H1 (cell line): ENCODE measurements around the gene COL5A1. TPM values are rescaled to one million over a fixed set of nuclear protein-coding genes. Genes with fewer than 3 reads are reported as not detected.

Source experiments
- CTCF ChIA-PET: fragments of 300-600 bp; sonication (Branson Sonifier 250); formaldehyde crosslinking; loops from one replicate; lab custom pipeline; 2021; ENCODE audit not compliant: partially characterized antibody; lab: Charles Lee
- POLR2A ChIA-PET: fragments of 300-600 bp; sonication (Branson Sonifier 250); formaldehyde crosslinking; loops from one replicate; lab custom pipeline; 2021; ENCODE audit warnings: inconsistent platforms; ENCODE audit not compliant: partially characterized antibody; lab: Charles Lee
- DNase-seq, 2 experiments: peaks; one replicate each; pipeline versions ENCODE4 v3.0.0 to v3.0.0-alpha.2; 2010 to 2022; ENCODE audit warnings: low spot score in 2 of 2, low read depth in 1 of 2, mixed read lengths in 1 of 2
- FAIRE-seq: peaks from 2 replicates; lab custom pipeline; 2011; peaks lifted over from hg19 to GRCh38; lab: Jason Lieb, UNC
- H2AFZ ChIP-seq: 2 replicates; pipeline ENCODE4 v1.8.1; 2012; ENCODE audit warnings: low read length, inconsistent platforms
- H2AK5ac ChIP-seq: 2 replicates; pipeline ENCODE4 v1.6.1; 2013; ENCODE audit warnings: low read depth, low read length
- H2BK120ac ChIP-seq: replicated peaks from 2 replicates; pipeline ENCODE3; 2013; ENCODE audit warnings: low read depth, low read length, inconsistent platforms
- H2BK12ac ChIP-seq: 2 replicates; pipeline ENCODE4 v1.6.1; 2013; ENCODE audit warnings: low read depth, low read length
- H2BK15ac ChIP-seq: 2 replicates; pipeline ENCODE4 v1.6.1; 2013; ENCODE audit warnings: low read length
- H2BK20ac ChIP-seq: 2 replicates; pipeline ENCODE4 v1.6.1; 2013; ENCODE audit warnings: low read length
- H2BK5ac ChIP-seq: 2 replicates; pipeline ENCODE4 v1.6.1; 2013; ENCODE audit warnings: low read depth, low read length
- H3K14ac ChIP-seq: 2 replicates; pipeline ENCODE4 v1.6.1; 2013; ENCODE audit warnings: inconsistent platforms; ENCODE audit not compliant: insufficient read length
- H3K18ac ChIP-seq: 2 replicates; pipeline ENCODE4 v1.6.1; 2013; ENCODE audit warnings: low read length; ENCODE audit errors: extremely low read depth
- H3K23ac ChIP-seq: 2 replicates; pipeline ENCODE4 v1.6.1; 2013; ENCODE audit warnings: inconsistent platforms; ENCODE audit not compliant: insufficient read length
- H3K23me2 ChIP-seq: 2 replicates; pipeline ENCODE4 v1.6.1; 2013; ENCODE audit warnings: low read depth, low read length
- H3K27ac ChIP-seq: 2 replicates; pipeline ENCODE4 v1.6.1; 2011; ENCODE audit warnings: low read depth, low read length, inconsistent platforms
- H3K27me3 ChIP-seq, 4 experiments: replicated peaks in 1 of 4; 1 replicate in 1 of 4; 2 replicates in 3 of 4; pipeline versions ENCODE4 v1.6.1 to v1.8.1; 2011 to 2013; ENCODE audit warnings: low read length in 3 of 4, mild to moderate bottlenecking in 3 of 4, inconsistent platforms in 2 of 4, mixed read lengths in 2 of 4, moderate library complexity in 1 of 4; ENCODE audit not compliant: control insufficient read depth in 3 of 4, insufficient read depth in 3 of 4; ENCODE audit errors: extremely low read depth in 1 of 4
- H3K36me3 ChIP-seq, 4 experiments: 2 replicates each; pipeline versions ENCODE4 v1.6.1 to v1.8.1; 2011 to 2013; ENCODE audit warnings: mild to moderate bottlenecking in 4 of 4, low read length in 3 of 4, moderate library complexity in 2 of 4, control low read depth in 1 of 4, inconsistent platforms in 1 of 4; ENCODE audit not compliant: insufficient read depth in 4 of 4, control insufficient read depth in 2 of 4
- H3K4ac ChIP-seq: replicated peaks from 2 replicates; pipeline ENCODE3; 2013; ENCODE audit warnings: low read length, low read depth, mixed read lengths, inconsistent platforms; ENCODE audit not compliant: insufficient read length
- H3K4me1 ChIP-seq, 4 experiments: replicated peaks in 1 of 4; 1 replicate in 1 of 4; 2 replicates in 3 of 4; pipeline versions ENCODE4 v1.6.1 to v1.8.1; 2011 to 2013; ENCODE audit warnings: low read length in 3 of 4, inconsistent platforms in 2 of 4, mixed read lengths in 1 of 4; ENCODE audit not compliant: insufficient read depth in 4 of 4, control insufficient read depth in 3 of 4
- H3K4me2 ChIP-seq, 2 experiments: 2 replicates each; pipeline versions ENCODE4 v1.6.1 to v1.8.1; 2011 to 2013; ENCODE audit warnings: low read depth in 2 of 2, low read length in 2 of 2, control low read depth in 1 of 2, inconsistent platforms in 1 of 2, mild to moderate bottlenecking in 1 of 2; ENCODE audit not compliant: insufficient read depth in 1 of 2
- H3K4me3 ChIP-seq, 4 experiments: fragments of 200-600, 300-600 bp in 1 of 4; sonication (generic), shearing (Covaris generic), sonication (Bioruptor Twin) in 1 of 4; 2 replicates each; pipeline versions ENCODE4 v1.5.1 to v1.8.1; 2011 to 2016; ENCODE audit warnings: low read length in 4 of 4, low read depth in 3 of 4, control low read depth in 2 of 4, inconsistent platforms in 2 of 4, mild to moderate bottlenecking in 2 of 4, mixed read lengths in 1 of 4, moderate library complexity in 1 of 4; ENCODE audit not compliant: insufficient read depth in 2 of 4; ENCODE audit errors: extremely low read depth in 1 of 4
- H3K56ac ChIP-seq: replicated peaks from 2 replicates; pipeline ENCODE3; 2013; ENCODE audit warnings: low read depth, mild to moderate bottlenecking, mixed read lengths, low read length, inconsistent platforms; ENCODE audit not compliant: insufficient read length
- H3K79me1 ChIP-seq: 2 replicates; pipeline ENCODE4 v1.6.1; 2013; ENCODE audit warnings: low read depth, low read length, control low read depth
- H3K79me2 ChIP-seq, 2 experiments: 2 replicates each; pipeline versions ENCODE4 v1.6.1 to v1.8.1; 2012 to 2013; ENCODE audit warnings: low read length in 2 of 2, mild to moderate bottlenecking in 2 of 2, inconsistent platforms in 1 of 2; ENCODE audit not compliant: insufficient read depth in 2 of 2, control insufficient read depth in 1 of 2
- H3K9ac ChIP-seq, 4 experiments: replicated peaks in 1 of 4; 1 replicate in 1 of 4; 2 replicates in 3 of 4; pipeline versions ENCODE4 v1.6.1 to v1.8.1; 2011 to 2013; ENCODE audit warnings: low read depth in 3 of 4, low read length in 3 of 4, control low read depth in 2 of 4, mild to moderate bottlenecking in 2 of 4, moderate library complexity in 2 of 4, inconsistent platforms in 1 of 4; ENCODE audit errors: extremely low read depth in 1 of 4
- H3K9me3 ChIP-seq, 2 experiments: 2 replicates each; pipeline versions ENCODE4 v1.6.1 to v1.8.1; 2012 to 2013; ENCODE audit warnings: mild to moderate bottlenecking in 2 of 2, moderate library complexity in 2 of 2, control low read depth in 1 of 2, inconsistent platforms in 1 of 2, low read depth in 1 of 2, low read length in 1 of 2, mixed read lengths in 1 of 2; ENCODE audit not compliant: insufficient read depth in 2 of 2
- H4K20me1 ChIP-seq, 2 experiments: replicated peaks in 1 of 2; 2 replicates each; pipeline versions ENCODE3 to v1.8.1; 2011 to 2013; ENCODE audit warnings: inconsistent platforms in 2 of 2, low read length in 2 of 2, mild to moderate bottlenecking in 1 of 2; ENCODE audit not compliant: insufficient read depth in 2 of 2, control insufficient read depth in 1 of 2
- H4K5ac ChIP-seq: 2 replicates; pipeline ENCODE4 v1.6.1; 2013; ENCODE audit warnings: low read length, low read depth, mixed read lengths, inconsistent platforms; ENCODE audit not compliant: insufficient read length
- H4K8ac ChIP-seq: 2 replicates; pipeline ENCODE4 v1.8.0; 2013; ENCODE audit warnings: mild to moderate bottlenecking, moderate library complexity, low read length, inconsistent platforms; ENCODE audit not compliant: insufficient read depth; ENCODE audit errors: extremely low read depth
- H4K91ac ChIP-seq: replicated peaks from 2 replicates; pipeline ENCODE3; 2013; ENCODE audit warnings: low read length, mixed read lengths, inconsistent platforms; ENCODE audit not compliant: insufficient read length
- ASH2L ChIP-seq: fragments of 200-600, 300-600 bp; sonication (generic); IDR thresholded peaks from one replicate; pipeline ENCODE4 v1.7.1; 2017; ENCODE audit warnings: low read length
- CREB1 ChIP-seq: IDR thresholded peaks from 2 replicates; pipeline ENCODE4 v1.6.1; 2012; ENCODE audit warnings: inconsistent platforms
- GTF2F1 ChIP-seq: IDR thresholded peaks from 2 replicates; pipeline ENCODE4 v1.6.1; 2012; ENCODE audit warnings: low read depth, low read length, improper control_type of control experiment, borderline replicate concordance
- KDM1A ChIP-seq: fragments of 200-600, 300-600 bp; sonication (generic); IDR thresholded peaks from 2 replicates; pipeline ENCODE4 v1.7.1; 2016; ENCODE audit warnings: mild to moderate bottlenecking, low read length, borderline replicate concordance
- RFX5 ChIP-seq: IDR thresholded peaks from 2 replicates; pipeline ENCODE4 v1.6.1; 2011; ENCODE audit warnings: low read depth, low read length, improper control_type of control experiment, borderline replicate concordance
- SP1 ChIP-seq: IDR thresholded peaks from 2 replicates; pipeline ENCODE4 v1.6.1; 2011; ENCODE audit warnings: low read depth, low read length
- SUZ12 ChIP-seq: fragments of 200-600 bp; sonication (generic); IDR thresholded peaks from 2 replicates; pipeline ENCODE4 v1.6.1; 2012; ENCODE audit warnings: mild to moderate bottlenecking, inconsistent platforms, low read length, moderate library complexity, mixed read lengths
- WGBS, 2 experiments: shearing (Covaris generic) in 1 of 2; methylation state at CpG; one replicate each; pipeline versions ENCODE4 v1.1.6 to v1.1.7; 2013 to 2015; ENCODE audit warnings: low lambda C conversion rate in 2 of 2, mixed read lengths in 2 of 2, inconsistent platforms in 1 of 2, low coverage in 1 of 2, missing lambda C conversion rate in 1 of 2; ENCODE audit not compliant: insufficient replicate concordance in 2 of 2, insufficient coverage in 1 of 2, insufficient read length in 1 of 2; ENCODE audit errors: extremely low coverage in 1 of 2, missing lambda C conversion rate in 1 of 2; 5-methylcytosine and 5-hydroxymethylcytosine counted together
- polyA plus RNA-seq, 7 experiments: library from polyadenylated mRNA; depleted of rRNA in 3 of 7; stranded (reverse) in 5 of 7; unstranded in 2 of 7; fragments of >200 nt in 5 of 7; fragments of 200-250 nt in 2 of 7; gene quantifications; 1 replicate in 5 of 7; 2 replicates in 1 of 7; 4 replicates in 1 of 7; pipeline versions ENCODE4 v1.2.1 to v1.2.3, GENCODE V29; 2011 to 2013; ENCODE audit warnings: missing spikeins in 2 of 7, mixed read lengths in 2 of 7
- total RNA-seq: library from RNA; stranded (reverse); fragmentation: NEBNext Ultra II Directional; extraction: Animal tissue kit (Norgen Biotek cat#: 25700); gene quantifications from 2 replicates; pipeline ENCODE4 v1.2.1, GENCODE V29; 2021
- TF ChIP-seq, protein P1 (sequence below): IDR thresholded peaks from 2 replicates; pipeline ENCODE4 v1.6.1; 2012; ENCODE audit warnings: inconsistent platforms

Gene COL5A1
- total and polyA plus RNA-seq, 2 of the 8 experiments (the other 6 are each of a cell fraction or from before 2014, with no cell fraction given): 3.8 to 12.0 TPM

DNA sequence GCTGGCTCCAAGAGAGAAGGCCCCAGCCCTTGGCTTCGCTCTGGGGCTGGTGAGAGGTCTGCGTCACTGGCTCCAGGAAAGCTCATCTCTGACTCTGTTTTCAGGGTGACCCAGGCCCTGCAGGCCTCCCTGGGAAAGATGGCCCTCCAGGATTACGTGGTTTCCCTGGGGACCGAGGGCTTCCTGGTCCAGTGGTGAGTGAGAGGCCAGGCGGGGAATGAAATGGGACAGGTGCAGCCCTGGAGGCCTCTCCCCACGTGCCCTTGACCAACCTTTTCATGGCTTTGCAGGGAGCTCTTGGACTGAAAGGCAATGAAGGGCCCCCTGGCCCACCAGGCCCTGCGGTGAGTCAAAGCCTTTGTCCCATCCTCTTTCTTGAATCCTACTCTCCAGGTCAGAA lies 163.3 kb downstream of the COL5A1 start:
- no peaks in the 10 kb centered on the region for H3K23me2 ChIP-seq
- no peaks in the 10 kb centered on the region for H3K36me3 ChIP-seq
- H3K9me3 ChIP-seq: no peaks in the 10 kb centered on the region
- H3K56ac ChIP-seq: no peak overlapping the region
- peaks cover 0 to 2% of the 10 kb centered on the region in 2 experiments for H4K20me1 ChIP-seq
- no peak overlapping the region for H2BK15ac ChIP-seq
- no peak overlapping the region for H2BK5ac ChIP-seq
- no peak overlapping the region for H2AFZ ChIP-seq
- H2BK20ac ChIP-seq: no peak overlapping the region
- H2BK12ac ChIP-seq: no peak overlapping the region
- ChIA-PET POLR2A (no interaction called here), CTCF (interaction anchor here (1.0 to 2.8 kb wide), 4 partner anchors 9 to 77 kb away, joined by 3 to 8 read pairs (median 8); no protein-coding TSS in a partner anchor)
- no peak for FAIRE-seq
- no peak overlapping the region for H3K4me3 ChIP-seq
- H3K14ac ChIP-seq: no peak overlapping the region
- H3K27me3 ChIP-seq: no peaks in the 10 kb centered on the region
- H3K79me2 ChIP-seq: no peaks in the 10 kb centered on the region
- no peak overlapping the region for H2AK5ac ChIP-seq
- H3K23ac ChIP-seq: no peak overlapping the region
- no peak overlapping the region for H4K5ac ChIP-seq
- no peak overlapping the region for H3K4me2 ChIP-seq
- DNase-seq: no peak
- H4K8ac ChIP-seq: no peak overlapping the region
- no peaks in the 10 kb centered on the region for H3K79me1 ChIP-seq
- H3K27ac ChIP-seq: no peak overlapping the region
- 96% methylated on average over 7 of the region's 7 CpGs; no CpG with 5 or more reads in 1 of the 2 experiments for WGBS, 2 experiments
- no peak overlapping the region for H3K18ac ChIP-seq
- TF ChIP-seq KDM1A (no peak), GTF2F1 (no peak), ASH2L (no peak), SUZ12 (no peak), CREB1 (no peak), RFX5 (no peak), SP1 (no peak)
- TF ChIP-seq, protein P1, sequence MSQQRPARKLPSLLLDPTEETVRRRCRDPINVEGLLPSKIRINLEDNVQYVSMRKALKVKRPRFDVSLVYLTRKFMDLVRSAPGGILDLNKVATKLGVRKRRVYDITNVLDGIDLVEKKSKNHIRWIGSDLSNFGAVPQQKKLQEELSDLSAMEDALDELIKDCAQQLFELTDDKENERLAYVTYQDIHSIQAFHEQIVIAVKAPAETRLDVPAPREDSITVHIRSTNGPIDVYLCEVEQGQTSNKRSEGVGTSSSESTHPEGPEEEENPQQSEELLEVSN: no peak
- H3K4ac ChIP-seq: no peak overlapping the region
- H3K9ac ChIP-seq: no peak overlapping the region
- no peaks in the 10 kb centered on the region; a peak in 3 of 7 replicates for H3K4me1 ChIP-seq
- H2BK120ac ChIP-seq: no peak overlapping the region
- H4K91ac ChIP-seq: no peak overlapping the region
